OCI-LY7 (cell line): ENCODE results near the gene CARD14.

Experiments
- EZH2phosphoT487 ChIP-seq: fragments of 200-600 bp; sonication (generic); IDR thresholded peaks from 2 replicates; pipeline ENCODE4 v1.6.1; 2018; ENCODE audit warnings: low read depth, borderline replicate concordance, mild to moderate bottlenecking, mixed run types, antibody characterized with exemption, low read length, moderate library complexity, mixed read lengths
- TF ChIP-seq, protein P1 (sequence below): fragments of 200-600 bp; sonication (generic); conservative IDR thresholded peaks from 2 replicates; pipeline ENCODE4 v1.5.1; 2014; ENCODE audit warnings: mild to moderate bottlenecking, antibody characterized with exemption, low read length, moderate library complexity, mixed read lengths

DNA sequence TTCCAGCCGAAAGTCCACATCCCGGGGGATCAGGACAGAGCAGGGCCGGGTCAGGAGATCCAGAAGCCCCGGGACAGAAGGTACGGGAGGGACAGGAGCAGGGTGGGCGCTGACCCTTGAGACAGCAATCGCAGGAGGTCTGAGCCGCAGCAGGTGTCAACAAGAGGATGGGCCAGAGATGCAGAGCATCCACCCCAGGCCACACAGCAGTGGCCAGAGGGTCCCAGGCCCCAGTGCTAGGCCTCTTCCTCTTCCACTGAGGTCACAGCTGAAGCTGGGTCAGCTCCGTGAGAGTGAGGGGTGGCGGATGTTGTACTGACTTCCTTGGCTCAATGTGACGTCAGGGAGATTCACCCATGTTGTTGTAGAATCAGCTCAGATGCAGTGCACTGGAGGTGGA, 82.1 kb downstream of the CARD14 start:
- TF ChIP-seq, protein P1, sequence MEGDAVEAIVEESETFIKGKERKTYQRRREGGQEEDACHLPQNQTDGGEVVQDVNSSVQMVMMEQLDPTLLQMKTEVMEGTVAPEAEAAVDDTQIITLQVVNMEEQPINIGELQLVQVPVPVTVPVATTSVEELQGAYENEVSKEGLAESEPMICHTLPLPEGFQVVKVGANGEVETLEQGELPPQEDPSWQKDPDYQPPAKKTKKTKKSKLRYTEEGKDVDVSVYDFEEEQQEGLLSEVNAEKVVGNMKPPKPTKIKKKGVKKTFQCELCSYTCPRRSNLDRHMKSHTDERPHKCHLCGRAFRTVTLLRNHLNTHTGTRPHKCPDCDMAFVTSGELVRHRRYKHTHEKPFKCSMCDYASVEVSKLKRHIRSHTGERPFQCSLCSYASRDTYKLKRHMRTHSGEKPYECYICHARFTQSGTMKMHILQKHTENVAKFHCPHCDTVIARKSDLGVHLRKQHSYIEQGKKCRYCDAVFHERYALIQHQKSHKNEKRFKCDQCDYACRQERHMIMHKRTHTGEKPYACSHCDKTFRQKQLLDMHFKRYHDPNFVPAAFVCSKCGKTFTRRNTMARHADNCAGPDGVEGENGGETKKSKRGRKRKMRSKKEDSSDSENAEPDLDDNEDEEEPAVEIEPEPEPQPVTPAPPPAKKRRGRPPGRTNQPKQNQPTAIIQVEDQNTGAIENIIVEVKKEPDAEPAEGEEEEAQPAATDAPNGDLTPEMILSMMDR: no peak
- TF ChIP-seq EZH2phosphoT487: no peak
